Aorta (tissue), 4 donors: ENCODE results near the gene PLXNA1. TPM values are rescaled to one million over a fixed set of nuclear protein-coding genes. Genes with fewer than 3 reads are reported as not detected.

Source experiments
- polyA plus RNA-seq, 2 donors: library from polyadenylated mRNA; stranded (reverse); fragments of 200-250 nt; gene quantifications; one replicate each; pipeline ENCODE4 v1.2.3, GENCODE V29; 2013
- total RNA-seq, 2 donors: library from RNA; stranded (reverse); fragmentation: NEBNext Ultra II Directional; extraction: Animal tissue kit (Norgen Biotek cat#: 25700); gene quantifications; one replicate each; pipeline ENCODE4 v1.2.1, GENCODE V29; 2021
- donor health status: healthy with polysubstance abuse.
- donor health status: Bipolar disorder and iron deficiency.
- donor health status: DM: no; HTN: no; CAD: no.
- donor health status: DM: yes; HTN: yes; CAD: no.

PLXNA1 gene
- total and polyA plus RNA-seq, 4 donors: 6.0 to 51.3 (median 21.3) TPM

Other genes starting within 250 kb of the PLXNA1 start
- not detected for gene PRR23E, start 210.0 kb downstream of the PLXNA1 start, total RNA-seq
- gene PRR23E, start 210.0 kb downstream of the PLXNA1 start, polyA plus RNA-seq: not detected